ENCODE results near the gene HSDL1. TPM values are rescaled to one million over a fixed set of nuclear protein-coding genes. Genes with fewer than 3 reads are reported as not detected.
A peak's percentile ranks its signal among the peaks of the same experiment; 100 is the strongest.

The HSDL1 gene
- total and polyA plus RNA-seq, 10 of the 15 experiments (the other 5 are each of a cell fraction or from before 2014, with no cell fraction given), result 2.0 to 13.4 (median 5.6) TPM

DNA sequence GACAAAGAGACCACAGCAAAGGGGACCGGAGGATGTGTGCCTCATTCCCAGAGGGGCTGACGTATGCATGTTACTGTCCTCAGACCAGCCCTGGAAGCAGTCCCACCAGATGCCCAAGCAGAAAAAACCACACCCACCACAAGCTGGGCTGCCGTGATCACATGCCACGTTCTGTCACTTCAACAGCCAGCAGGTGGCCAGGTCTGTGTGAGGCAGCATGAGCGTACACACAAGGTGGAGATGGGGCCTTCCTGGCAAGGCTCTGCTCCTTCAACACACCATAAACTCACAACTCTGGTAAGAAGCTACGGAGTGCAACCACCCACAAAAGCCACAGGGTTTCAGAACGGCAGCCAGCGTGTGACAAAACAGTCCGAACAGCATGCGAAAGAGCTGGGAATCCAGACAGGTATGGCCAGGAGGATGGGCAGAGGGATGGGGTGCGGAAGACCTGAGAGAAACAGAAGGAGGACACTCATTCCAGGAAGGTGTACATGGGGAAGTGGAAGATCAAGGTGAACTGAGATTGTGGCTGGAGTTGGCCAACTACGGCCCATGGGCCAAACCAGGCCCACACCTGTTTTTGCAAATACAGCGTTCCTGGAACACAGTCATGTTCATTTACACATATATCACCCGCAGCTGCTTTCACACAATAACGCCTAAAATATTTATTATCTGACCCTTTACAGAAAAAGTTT is 56.1 kb downstream of the HSDL1 start (continued):
- TF ChIP-seq CTCF (IDR thresholded peaks at IDR 0.05 in 2 of 3, conservative IDR thresholded peaks at IDR 0.05 in 1 of 3; ENCODE audit: control insufficient read depth in 2 of 3, extremely low read depth in 1 of 3, insufficient read depth in 1 of 3, low read depth in 3 of 3, low read length in 3 of 3), result peak; percentile 48 to 55 (median 51); a peak in 5 of 6 replicates
- no peak for TF ChIP-seq PBX3 (IDR thresholded peaks at IDR 0.05; ENCODE audit: insufficient replicate concordance, low read depth, low read length)
- TF ChIP-seq SPI1 (IDR thresholded peaks at IDR 0.05; ENCODE audit: borderline replicate concordance, insufficient read depth, low read depth, low read length), result peak; percentile 53; the same call in 1 of the 2 replicates
- TF ChIP-seq CEBPB (IDR thresholded peaks at IDR 0.05; ENCODE audit: borderline replicate concordance in 1 of 2, low read depth in 2 of 2, low read length in 2 of 2), result no peak
- TF ChIP-seq, protein P1, sequence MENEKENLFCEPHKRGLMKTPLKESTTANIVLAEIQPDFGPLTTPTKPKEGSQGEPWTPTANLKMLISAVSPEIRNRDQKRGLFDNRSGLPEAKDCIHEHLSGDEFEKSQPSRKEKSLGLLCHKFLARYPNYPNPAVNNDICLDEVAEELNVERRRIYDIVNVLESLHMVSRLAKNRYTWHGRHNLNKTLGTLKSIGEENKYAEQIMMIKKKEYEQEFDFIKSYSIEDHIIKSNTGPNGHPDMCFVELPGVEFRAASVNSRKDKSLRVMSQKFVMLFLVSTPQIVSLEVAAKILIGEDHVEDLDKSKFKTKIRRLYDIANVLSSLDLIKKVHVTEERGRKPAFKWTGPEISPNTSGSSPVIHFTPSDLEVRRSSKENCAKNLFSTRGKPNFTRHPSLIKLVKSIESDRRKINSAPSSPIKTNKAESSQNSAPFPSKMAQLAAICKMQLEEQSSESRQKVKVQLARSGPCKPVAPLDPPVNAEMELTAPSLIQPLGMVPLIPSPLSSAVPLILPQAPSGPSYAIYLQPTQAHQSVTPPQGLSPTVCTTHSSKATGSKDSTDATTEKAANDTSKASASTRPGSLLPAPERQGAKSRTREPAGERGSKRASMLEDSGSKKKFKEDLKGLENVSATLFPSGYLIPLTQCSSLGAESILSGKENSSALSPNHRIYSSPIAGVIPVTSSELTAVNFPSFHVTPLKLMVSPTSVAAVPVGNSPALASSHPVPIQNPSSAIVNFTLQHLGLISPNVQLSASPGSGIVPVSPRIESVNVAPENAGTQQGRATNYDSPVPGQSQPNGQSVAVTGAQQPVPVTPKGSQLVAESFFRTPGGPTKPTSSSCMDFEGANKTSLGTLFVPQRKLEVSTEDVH (IDR thresholded peaks at IDR 0.05; ENCODE audit: low read depth, partially characterized antibody), result no peak
- TF ChIP-seq LARP7 (IDR thresholded peaks at IDR 0.05), result no peak
- TF ChIP-seq POLR2A (IDR thresholded peaks at IDR 0.05; ENCODE audit: low read depth, low read length), result peak; percentile 42; the same call in 1 of the 2 replicates
- no peak for TF ChIP-seq TCF7 (IDR thresholded peaks at IDR 0.05; ENCODE audit: borderline replicate concordance)
- TF ChIP-seq KDM1A (IDR thresholded peaks at IDR 0.05; ENCODE audit: borderline replicate concordance), result no peak
- no peak for TF ChIP-seq EGR1 (IDR thresholded peaks at IDR 0.05; ENCODE audit: borderline replicate concordance in 1 of 2, low read depth in 2 of 2, low read length in 2 of 2)
- no peak for TF ChIP-seq PAX8 (IDR thresholded peaks at IDR 0.05)
- TF ChIP-seq BACH1 (IDR thresholded peaks at IDR 0.05; ENCODE audit: borderline replicate concordance), result no peak
- TF ChIP-seq SUZ12 (IDR thresholded peaks at IDR 0.05; ENCODE audit: unreplicated experiment), result no peak
- no peak for TF ChIP-seq CHD4 (IDR thresholded peaks at IDR 0.05)
- no peak for TF ChIP-seq ZBED1 (IDR thresholded peaks at IDR 0.05; ENCODE audit: borderline replicate concordance)
- no peak for TF ChIP-seq ZSCAN29 (IDR thresholded peaks at IDR 0.05)
- no peak for TF ChIP-seq ETV6 (conservative IDR thresholded peaks at IDR 0.05 in 1 of 2, IDR thresholded peaks at IDR 0.05 in 1 of 2; ENCODE audit: borderline replicate concordance in 1 of 2, low read depth in 1 of 2)
- peak; percentile 66; the same call in 1 of the 2 replicates for TF ChIP-seq TCF12 (IDR thresholded peaks at IDR 0.05; ENCODE audit: low read depth, low read length)
- no peak for TF ChIP-seq CBX5 (IDR thresholded peaks at IDR 0.05; ENCODE audit: low read depth)
- TF ChIP-seq BCL11A (IDR thresholded peaks at IDR 0.05; ENCODE audit: low read depth, low read length), result peak; percentile 7; the same call in 1 of the 2 replicates
- peak; percentile 35; the same call in 1 of the 2 replicates for TF ChIP-seq NFIC (IDR thresholded peaks at IDR 0.05; ENCODE audit: low read depth, low read length)
- TF ChIP-seq SMAD5 (IDR thresholded peaks at IDR 0.05; ENCODE audit: low read depth), result no peak
- TF ChIP-seq, protein P2, sequence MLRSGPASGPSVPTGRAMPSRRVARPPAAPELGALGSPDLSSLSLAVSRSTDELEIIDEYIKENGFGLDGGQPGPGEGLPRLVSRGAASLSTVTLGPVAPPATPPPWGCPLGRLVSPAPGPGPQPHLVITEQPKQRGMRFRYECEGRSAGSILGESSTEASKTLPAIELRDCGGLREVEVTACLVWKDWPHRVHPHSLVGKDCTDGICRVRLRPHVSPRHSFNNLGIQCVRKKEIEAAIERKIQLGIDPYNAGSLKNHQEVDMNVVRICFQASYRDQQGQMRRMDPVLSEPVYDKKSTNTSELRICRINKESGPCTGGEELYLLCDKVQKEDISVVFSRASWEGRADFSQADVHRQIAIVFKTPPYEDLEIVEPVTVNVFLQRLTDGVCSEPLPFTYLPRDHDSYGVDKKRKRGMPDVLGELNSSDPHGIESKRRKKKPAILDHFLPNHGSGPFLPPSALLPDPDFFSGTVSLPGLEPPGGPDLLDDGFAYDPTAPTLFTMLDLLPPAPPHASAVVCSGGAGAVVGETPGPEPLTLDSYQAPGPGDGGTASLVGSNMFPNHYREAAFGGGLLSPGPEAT (IDR thresholded peaks at IDR 0.05; ENCODE audit: low read depth), result peak; percentile 44; the same call in 1 of the 2 replicates
- no peak for TF ChIP-seq SMARCA5 (IDR thresholded peaks at IDR 0.05)
